Stimulated activated CD4-positive, alpha-beta T cell treated with anti-CD3 and anti-CD28 coated beads, TNF-alpha, amount 100 ng/mL, for 4 hours (primary cell): Measurements from ENCODE around the gene TP53BP1.
"Not testable (repeated sequence)": the region's sequence is repeated elsewhere in the genome, so short reads cannot be mapped to it uniquely, and the experiment has no call there.

Experiments used
- DNase-seq, 3 experiments: peaks; one replicate each; pipeline ENCODE4 v3.0.0-alpha.2; 2020; ENCODE audit warnings: low read depth in 3 of 3

The TP53BP1 gene

GRCh38 chr15:43412096-43412495 lies 80.9 kb downstream of the TP53BP1 start:
- no peak for DNase-seq

- DNase-seq: no peak
These were observed 82.3 kb downstream of the TP53BP1 start for GRCh38 chr15:43410572-43411214.

GRCh38 chr15:43408789-43409188 lies 84.2 kb downstream of the TP53BP1 start:
- no peak for DNase-seq

GRCh38 chr15:43406808-43407207 lies 86.1 kb downstream of the TP53BP1 start:
- DNase-seq: no peak

GRCh38 chr15:43406189-43406588 lies 86.8 kb downstream of the TP53BP1 start:
- no peak for DNase-seq

- no peak for DNase-seq
These were observed 88.8 kb downstream of the TP53BP1 start for GRCh38 chr15:43404130-43404529.

GRCh38 chr15:43403616-43404015 lies 89.3 kb downstream of the TP53BP1 start:
- DNase-seq: no peak

GRCh38 chr15:43402255-43402654 lies 90.7 kb downstream of the TP53BP1 start:
- DNase-seq: no peak

- not testable (repeated sequence) for DNase-seq
These were observed 99.4 kb downstream of the TP53BP1 start for GRCh38 chr15:43393592-43393991.

GRCh38 chr15:43390723-43391122 lies 102.2 kb downstream of the TP53BP1 start:
- DNase-seq: no peak

- no peak for DNase-seq
These were observed 109.9 kb downstream of the TP53BP1 start for GRCh38 chr15:43383070-43383469.

GRCh38 chr15:43382310-43382709 lies 110.6 kb downstream of the TP53BP1 start:
- DNase-seq: no peak

GRCh38 chr15:43378601-43379000 lies 114.4 kb downstream of the TP53BP1 start:
- no peak for DNase-seq

- DNase-seq: peak in 2 of 3 experiments; percentile 3 to 11
These were observed 116.8 kb downstream of the TP53BP1 start for GRCh38 chr15:43376017-43376705.

GRCh38 chr15:43370975-43371974 lies 121.7 kb downstream of the TP53BP1 start, which contains the start of the genes TUBGCP4 and ZSCAN29:
TUBGCP4 (plus strand) TSS chr15:43371101; CDS start chr15:43371355, 254 bp downstream.
ZSCAN29 (minus strand) TSS chr15:43371043; CDS start chr15:43369913, 1,130 bp downstream.
- DNase-seq: peak; percentile 58 to 67 (median 61)

GRCh38 chr15:43370310-43370974 lies 122.5 kb downstream of the TP53BP1 start:
- DNase-seq: peak in 1 of 3 experiments; percentile 5

GRCh38 chr15:43361313-43361903 lies 131.5 kb downstream of the TP53BP1 start:
- no peak for DNase-seq

GRCh38 chr15:43360821-43361220 lies 132.1 kb downstream of the TP53BP1 start:
- DNase-seq: no peak
